Stomach (tissue), 9 donors: ENCODE results near the gene PCDHA6. TPM values are rescaled to one million over a fixed set of nuclear protein-coding genes. Genes with fewer than 3 reads are reported as not detected.
A peak's percentile ranks its signal among the peaks of the same experiment; 100 is the strongest.
"Not testable (repeated sequence)": the region's sequence is repeated elsewhere in the genome, so short reads cannot be mapped to it uniquely, and the experiment has no call there.

Experiments
- DNase-seq, 2 donors: peaks; one replicate each; pipeline versions ENCODE4 v3.0.0 to v3.0.0-alpha.2; 2013 to 2019
- H3K27ac ChIP-seq, 5 donors: fragments of 200-600 bp in 4 of 5; sonication (generic) in 4 of 5; one replicate each; pipeline ENCODE4 v1.5.1; 2013 to 2019; ENCODE audit warnings: mild to moderate bottlenecking in 1 of 5, moderate library complexity in 1 of 5
- H3K27me3 ChIP-seq, 3 donors: fragments of 200-600 bp; sonication (generic); one replicate each; pipeline ENCODE4 v1.5.1; 2017 to 2019; ENCODE audit warnings: mixed run types in 1 of 3
- H3K36me3 ChIP-seq, 4 donors: fragments of 200-600 bp; sonication (generic); 1 replicate in 3 of 4; 2 replicates in 1 of 4; pipeline ENCODE4 v1.5.1; 2016 to 2019
- H3K4me1 ChIP-seq, 4 donors: fragments of 200-600 bp; sonication (generic); one replicate each; pipeline ENCODE4 v1.5.1; 2016 to 2019
- H3K4me3 ChIP-seq, 4 donors: fragments of 200-600 bp; sonication (generic) in 3 of 4; one replicate each; pipeline ENCODE4 v1.5.1; 2016 to 2019; ENCODE audit warnings: mild to moderate bottlenecking in 1 of 4
- H3K9me3 ChIP-seq, 4 donors: fragments of 200-600 bp; sonication (generic); one replicate each; pipeline ENCODE4 v1.5.1; 2016 to 2019
- CTCF ChIP-seq, 7 experiments: fragments of 450-650 bp in 4 of 7; fragments of 200-600 bp in 3 of 7; sonication (generic) in 3 of 7; IDR thresholded peaks; one replicate each; pipeline ENCODE4 v1.5.1; 2016 to 2019; ENCODE audit warnings: antibody characterized with exemption in 7 of 7, control low read depth in 2 of 7, mild to moderate bottlenecking in 1 of 7
- EP300 ChIP-seq: sonication (generic); formaldehyde crosslinking; IDR thresholded peaks from one replicate; pipeline ENCODE4 v1.6.1; 2017; ENCODE audit warnings: antibody characterized with exemption
- POLR2A ChIP-seq, 4 donors: fragments of 450-650 bp; IDR thresholded peaks; one replicate each; pipeline ENCODE4 v1.6.1; 2016; ENCODE audit warnings: antibody characterized with exemption in 4 of 4, control low read depth in 2 of 4, mild to moderate bottlenecking in 1 of 4, moderate library complexity in 1 of 4
- POLR2AphosphoS5 ChIP-seq, 3 donors: sonication (generic); formaldehyde crosslinking; IDR thresholded peaks; one replicate each; pipeline ENCODE4 v1.6.1; 2016; ENCODE audit warnings: antibody characterized with exemption in 3 of 3
- WGBS, 5 donors: extraction: QIAGEN DNeasy Blood & Tissue Kit in 3 of 5; methylation state at CpG; one replicate each; pipeline versions ENCODE4 v1.1.5 to v1.1.7; 2013 to 2018; 5-methylcytosine and 5-hydroxymethylcytosine counted together
- intact Hi-C: fragments of 100-400 bp; cut with DNase I; formaldehyde crosslinking; loops from one replicate; pipeline ENCODE4 v1.15.1; 2023; ENCODE audit warnings: low total_unique reads
- polyA plus RNA-seq, 3 donors: library from polyadenylated mRNA; stranded (reverse); fragments of 200-250 nt; gene quantifications; one replicate each; pipeline ENCODE4 v1.2.3, GENCODE V29; 2013
- total RNA-seq, 5 donors: library from RNA; depleted of rRNA; stranded (reverse); fragments of >200 nt; gene quantifications; one replicate each; pipeline versions ENCODE4 v1.1.0 to v1.2.3, GENCODE V29; 2014 to 2016
- donor health status: healthy with polysubstance abuse.
- donor health status: Bipolar disorder and iron deficiency.
- donor health status: healthy.

PCDHA6 gene
- total and polyA plus RNA-seq, 8 donors = 0.06 to 1.2 (median 0.18) TPM; not detected in 3

GRCh38 chr5:140833993-140834392 is 6.2 kb downstream of the PCDHA6 start, which contains the start of gene PCDHA7:
TSS of gene PCDHA7 (plus strand) at chr5:140834269. CDS start at chr5:140834384, 115 bp downstream.
- intact Hi-C loops = no loop called here
- WGBS, 5 donors = 10 to 18% (median 12%) methylated on average over 8 of the region's 8 CpGs
- Histone ChIP-seq H3K4me1 (no peaks in the 10 kb centered on the region), H3K4me3 (peak within 1 kb of the TSS in 3 of 4 donors; percentile 9 to 24 (median 13)), H3K9me3 (peaks cover 28 to 70% (median 53%) of the 10 kb centered on the region in 4 donors), H3K27me3 (peaks cover 0 to 71% (median 4%) of the 10 kb centered on the region in 3 donors), H3K36me3 (no peaks in the 10 kb centered on the region), H3K27ac (no peak within 1 kb of the TSS)
- no peak for TF ChIP-seq POLR2AphosphoS5 (IDR thresholded peaks at IDR 0.05)
- DNase-seq = peak in 1 of 2 donors; percentile 28

- H3K27ac ChIP-seq, H3K36me3 ChIP-seq, H3K4me1 ChIP-seq, intact Hi-C loops, DNase-seq: not testable (repeated sequence)
- Histone ChIP-seq H3K27me3 (peaks cover 0 to 66% (median 4%) of the 10 kb centered on the region in 3 donors), H3K9me3 (peaks cover 26 to 69% (median 48%) of the 10 kb centered on the region in 4 donors), H3K4me3 (peak overlapping the region in 3 of 4 donors; percentile 9 to 24 (median 13))
- WGBS, 5 donors = 20 to 27% (median 24%) methylated on average over 12 to 27 of the region's 38 CpGs
These were observed 6.8 kb downstream of the PCDHA6 start for GRCh38 chr5:140834439-140835008.

GRCh38 chr5:140835622-140836510 is 8.1 kb downstream of the PCDHA6 start:
- 45 to 62% (median 49%) methylated on average over 42 to 103 of the region's 103 CpGs for WGBS, 5 donors
- Histone ChIP-seq H3K36me3 (no peaks in the 10 kb centered on the region), H3K9me3 (peaks cover 19 to 66% (median 40%) of the 10 kb centered on the region in 4 donors), H3K4me1 (no peaks in the 10 kb centered on the region), H3K27ac (no peak overlapping the region), H3K27me3 (peaks cover 0 to 60% (median 4%) of the 10 kb centered on the region in 3 donors), H3K4me3 (no peak overlapping the region)
- DNase-seq = no peak
- TF ChIP-seq POLR2AphosphoS5 (IDR thresholded peaks at IDR 0.05) = no peak
- no peak for TF ChIP-seq CTCF (IDR thresholded peaks at IDR 0.05)
- TF ChIP-seq EP300 = no peak
- no peak for TF ChIP-seq POLR2A (IDR thresholded peaks at IDR 0.05)
- intact Hi-C loops = no loop called here

- Histone ChIP-seq H3K27ac (no peak within 1 kb of the TSS), H3K27me3 (peaks cover 0 to 46% (median 6%) of the 10 kb centered on the region in 3 donors), H3K36me3 (no peaks in the 10 kb centered on the region), H3K4me3 (no peak within 1 kb of the TSS), H3K4me1 (no peaks in the 10 kb centered on the region), H3K9me3 (peaks cover 18 to 78% (median 46%) of the 10 kb centered on the region in 4 donors)
- no peak for DNase-seq
- intact Hi-C loops = no loop called here
- WGBS, 5 donors = 20 to 36% (median 26%) methylated on average over 21 to 47 of the region's 47 CpGs
- TF ChIP-seq EP300 (no peak), CTCF (IDR thresholded peaks at IDR 0.05) (no peak), POLR2AphosphoS5 (IDR thresholded peaks at IDR 0.05) (no peak), POLR2A (IDR thresholded peaks at IDR 0.05) (no peak)
These were observed 13.5 kb downstream of the PCDHA6 start, which contains the start of gene PCDHA8 for GRCh38 chr5:140840978-140841962. TSS of gene PCDHA8 (plus strand) at chr5:140841187. CDS start at chr5:140841322, 135 bp downstream.
